Measurements from ENCODE around the gene FHIP1A.

The FHIP1A gene

GRCh38 chr4:151418385-151418784 lies 9.4 kb downstream of the FHIP1A start:
- DNase-seq: peak; percentile 47 to 65

GRCh38 chr4:151418856-151419255 lies 9.9 kb downstream of the FHIP1A start:
- peak in 1 of 2 experiments; percentile 25 for DNase-seq

GRCh38 chr4:151420250-151420807 lies 11.4 kb downstream of the FHIP1A start:
- DNase-seq: peak in 1 of 2 experiments; percentile 1

GRCh38 chr4:151422854-151423253 lies 13.9 kb downstream of the FHIP1A start:
- no peak for DNase-seq

- no peak for DNase-seq
Measured at GRCh38 chr4:151426513-151426912, 17.5 kb downstream of the FHIP1A start.

GRCh38 chr4:151427266-151427665 lies 18.3 kb downstream of the FHIP1A start:
- no peak for DNase-seq

- DNase-seq: no peak
Measured at GRCh38 chr4:151428346-151428745, 19.4 kb downstream of the FHIP1A start.

- DNase-seq: no peak
Measured at GRCh38 chr4:151429957-151430570, 21.1 kb downstream of the FHIP1A start.

GRCh38 chr4:151430740-151431457 lies 21.9 kb downstream of the FHIP1A start:
- no peak for DNase-seq

- DNase-seq: no peak
Measured at GRCh38 chr4:151431728-151432127, 22.8 kb downstream of the FHIP1A start.

- no peak for DNase-seq
Measured at GRCh38 chr4:151432654-151433053, 23.7 kb downstream of the FHIP1A start.

- DNase-seq: no peak
Measured at GRCh38 chr4:151434183-151434860, 25.3 kb downstream of the FHIP1A start.

GRCh38 chr4:151436093-151436518 lies 27.1 kb downstream of the FHIP1A start:
- DNase-seq: no peak

GRCh38 chr4:151437505-151437904 lies 28.5 kb downstream of the FHIP1A start:
- DNase-seq: no peak

GRCh38 chr4:151438154-151438553 lies 29.2 kb downstream of the FHIP1A start:
- DNase-seq: no peak

GRCh38 chr4:151439320-151439719 lies 30.3 kb downstream of the FHIP1A start:
- DNase-seq: no peak

GRCh38 chr4:151442002-151442401 lies 33.0 kb downstream of the FHIP1A start:
- no peak for DNase-seq

GRCh38 chr4:151443247-151443646 lies 34.3 kb downstream of the FHIP1A start:
- DNase-seq: no peak

- no peak for DNase-seq
Measured at GRCh38 chr4:151443752-151444151, 34.8 kb downstream of the FHIP1A start.

GRCh38 chr4:151446208-151446607 lies 37.2 kb downstream of the FHIP1A start:
- no peak for DNase-seq

GRCh38 chr4:151454513-151454912 lies 45.5 kb downstream of the FHIP1A start:
- DNase-seq: no peak

- no peak for DNase-seq
Measured at GRCh38 chr4:151455212-151455611, 46.2 kb downstream of the FHIP1A start.

- DNase-seq: no peak
Measured at GRCh38 chr4:151458148-151458547, 49.2 kb downstream of the FHIP1A start.

Data from SW 1271 (cell line).